ENCODE results near the gene CPT1C.
A peak's percentile ranks its signal among the peaks of the same experiment; 100 is the strongest.

CPT1C gene

DNA sequence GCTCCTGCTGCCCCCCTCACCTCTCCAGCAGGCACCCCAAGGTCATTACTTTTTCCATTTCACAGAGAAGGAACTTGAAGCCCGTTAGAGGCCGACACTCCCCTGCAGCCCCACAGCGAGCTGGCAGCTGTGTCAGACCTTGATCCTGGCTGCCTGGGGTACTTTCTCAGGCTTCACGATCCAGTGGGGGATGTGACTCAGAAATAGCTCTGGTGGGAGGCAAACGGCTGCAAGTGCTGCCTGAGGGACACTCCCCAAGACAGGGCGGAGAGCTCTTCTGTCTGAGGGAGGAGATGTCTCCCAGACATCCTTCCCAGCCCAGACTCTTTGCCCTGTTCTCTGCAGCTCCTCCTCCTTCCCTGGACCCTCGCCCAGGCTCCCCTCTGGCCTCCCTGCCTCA is 67.4 kb downstream of the CPT1C start:
- DNase-seq (ENCODE audit: low read depth), result peak; percentile 91

- DNase-seq (ENCODE audit: low read depth), result no peak
These were observed 70.3 kb downstream of the CPT1C start for GRCh38 chr19:49761249-49761624.

DNA sequence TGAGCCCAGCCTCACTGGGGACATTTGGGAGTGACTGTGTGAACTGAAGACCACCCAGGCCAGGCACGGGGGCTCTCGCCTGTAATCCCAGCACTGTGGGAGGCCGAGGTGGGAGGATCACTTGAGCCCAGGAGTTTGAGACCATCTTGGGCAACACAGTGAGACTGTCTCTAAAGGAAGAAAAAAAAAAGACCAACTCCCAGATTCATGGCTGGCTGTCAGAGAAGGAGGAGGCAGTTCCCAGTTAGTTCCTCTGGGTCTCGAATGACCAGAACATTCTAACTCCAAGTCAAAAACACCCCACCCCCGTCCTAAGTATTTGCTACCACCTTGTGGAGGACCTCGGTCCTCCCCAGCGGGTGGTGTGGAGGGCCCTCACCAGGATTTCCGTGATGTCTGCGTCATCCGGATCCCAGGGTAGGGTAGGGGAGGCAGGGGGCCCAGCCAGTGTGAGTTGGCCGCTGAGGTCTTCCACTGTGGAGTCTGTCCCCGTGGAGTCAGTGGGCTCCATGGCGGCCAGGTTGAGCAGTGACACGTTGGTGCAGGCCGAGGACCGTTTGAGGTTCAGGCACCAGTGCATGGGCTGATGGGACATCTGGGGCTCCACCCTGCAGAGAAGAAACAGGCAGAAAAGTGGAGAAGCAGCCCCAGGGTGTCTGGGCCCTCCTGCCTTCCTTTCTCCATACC is 70.9 kb downstream of the CPT1C start:
- DNase-seq (ENCODE audit: low read depth), result peak; percentile 50

GRCh38 chr19:49763230-49763629 is 72.3 kb downstream of the CPT1C start, which contains the start of gene TSKS:
TSKS (minus strand) TSS chr19:49763306; CDS start chr19:49763247, 59 bp downstream.
- DNase-seq (ENCODE audit: low read depth), result no peak

All from ELR (cell line).